ENCODE data around the gene KLHL40.
"Not testable (repeated sequence)": the region's sequence is repeated elsewhere in the genome, so short reads cannot be mapped to it uniquely, and the experiment has no call there.

Gene KLHL40

GRCh38 chr3:42713747-42714146 is 28.4 kb downstream of the KLHL40 start:
- H3K27me3 ChIP-seq (ENCODE audit: insufficient read depth, low read length), result no peaks in the 10 kb centered on the region
- no peaks in the 10 kb centered on the region for H3K36me3 ChIP-seq (ENCODE audit: insufficient read depth, low read depth, low read length)
- no peak overlapping the region for H3K4me3 ChIP-seq (ENCODE audit: low read length)

GRCh38 chr3:42714171-42714852 is 29.0 kb downstream of the KLHL40 start:
- H3K36me3 ChIP-seq (ENCODE audit: insufficient read depth, low read depth, low read length), result no peaks in the 10 kb centered on the region
- H3K4me1 ChIP-seq (ENCODE audit: insufficient read depth, low read length), result no peaks in the 10 kb centered on the region
- no peak overlapping the region for H3K9ac ChIP-seq (ENCODE audit: low read depth, low read length)
- H3K9me3 ChIP-seq (ENCODE audit: insufficient read depth, low read depth, low read length), result no peaks in the 10 kb centered on the region
- no peaks in the 10 kb centered on the region for H3K27me3 ChIP-seq (ENCODE audit: insufficient read depth, low read length)
- H3K27ac ChIP-seq (ENCODE audit: low read length), result no peak overlapping the region
- no peak overlapping the region for H3K4me3 ChIP-seq (ENCODE audit: low read length)

More at GRCh38 chr3:42713747-42714146, 28.4 kb downstream of the KLHL40 start:
- H3K9ac ChIP-seq (ENCODE audit: low read depth, low read length), result no peak overlapping the region
- H3K9me3 ChIP-seq (ENCODE audit: insufficient read depth, low read depth, low read length), result no peaks in the 10 kb centered on the region
- no peaks in the 10 kb centered on the region for H3K4me1 ChIP-seq (ENCODE audit: insufficient read depth, low read length)
- no peak overlapping the region for H3K27ac ChIP-seq (ENCODE audit: low read length)

- Histone ChIP-seq H3K36me3 (ENCODE audit: insufficient read depth, low read depth, low read length) (no peaks in the 10 kb centered on the region), H3K27me3 (ENCODE audit: insufficient read depth, low read length) (no peaks in the 10 kb centered on the region), H3K4me3 (ENCODE audit: low read length) (no peak overlapping the region), H3K27ac (ENCODE audit: low read length) (no peak overlapping the region), H3K9ac (ENCODE audit: low read depth, low read length) (no peak overlapping the region), H3K4me1 (ENCODE audit: insufficient read depth, low read length) (no peaks in the 10 kb centered on the region), H3K9me3 (ENCODE audit: insufficient read depth, low read depth, low read length) (no peaks in the 10 kb centered on the region)
These were observed 32.0 kb downstream of the KLHL40 start for GRCh38 chr3:42717306-42717705.

GRCh38 chr3:42718338-42718737 is 33.0 kb downstream of the KLHL40 start:
- Histone ChIP-seq H3K4me1 (ENCODE audit: insufficient read depth, low read length) (no peaks in the 10 kb centered on the region), H3K9me3 (ENCODE audit: insufficient read depth, low read depth, low read length) (no peaks in the 10 kb centered on the region), H3K27ac (ENCODE audit: low read length) (no peak overlapping the region), H3K9ac (ENCODE audit: low read depth, low read length) (no peak overlapping the region), H3K27me3 (ENCODE audit: insufficient read depth, low read length) (no peaks in the 10 kb centered on the region), H3K4me3 (ENCODE audit: low read length) (no peak overlapping the region), H3K36me3 (ENCODE audit: insufficient read depth, low read depth, low read length) (no peaks in the 10 kb centered on the region)

DNA sequence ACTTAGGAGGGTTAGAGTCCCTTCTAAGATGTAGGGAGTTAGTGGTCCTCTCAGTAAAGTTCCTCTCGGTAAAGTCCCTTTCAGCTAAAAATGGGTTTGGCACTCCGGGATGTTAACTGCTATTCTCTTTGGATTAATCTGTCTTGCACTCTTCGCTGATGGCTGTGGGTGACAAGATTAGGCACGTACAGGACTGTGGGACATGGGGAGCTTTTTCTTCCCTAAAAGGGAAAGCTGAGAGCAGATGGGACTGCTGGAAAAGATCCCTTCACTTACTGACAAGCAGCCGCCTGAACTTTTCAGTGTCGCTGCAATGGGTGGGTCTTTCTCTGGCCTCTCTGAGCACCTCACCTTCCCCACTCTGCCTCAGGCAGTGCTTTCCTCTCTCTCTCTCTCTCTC is 33.7 kb downstream of the KLHL40 start:
- Histone ChIP-seq H3K9me3 (ENCODE audit: insufficient read depth, low read depth, low read length) (no peaks in the 10 kb centered on the region), H3K36me3 (ENCODE audit: insufficient read depth, low read depth, low read length) (no peaks in the 10 kb centered on the region), H3K9ac (ENCODE audit: low read depth, low read length) (no peak overlapping the region), H3K4me3 (ENCODE audit: low read length) (no peak overlapping the region), H3K27ac (ENCODE audit: low read length) (no peak overlapping the region), H3K4me1 (ENCODE audit: insufficient read depth, low read length) (no peaks in the 10 kb centered on the region), H3K27me3 (ENCODE audit: insufficient read depth, low read length) (no peaks in the 10 kb centered on the region)

DNA sequence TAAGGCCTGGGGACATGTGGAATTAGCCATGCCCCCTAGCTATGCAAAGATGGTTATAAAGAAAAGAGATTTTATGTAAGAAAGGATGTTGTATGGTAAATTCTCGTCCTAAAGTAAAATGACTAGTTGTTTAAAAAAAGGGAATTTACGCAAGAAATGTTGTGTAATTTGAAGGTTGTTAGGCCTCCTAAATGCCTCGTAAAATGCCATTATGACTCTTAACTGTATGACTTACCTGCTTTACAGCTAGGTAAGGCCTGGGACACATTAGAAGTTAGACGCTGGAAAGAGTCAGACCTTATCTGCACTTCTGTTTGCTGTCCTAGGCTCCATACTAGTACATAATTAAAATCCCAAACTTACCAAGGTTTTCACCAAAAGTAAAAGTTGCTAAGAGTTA is 34.8 kb downstream of the KLHL40 start:
- Histone ChIP-seq H3K9me3 (ENCODE audit: insufficient read depth, low read depth, low read length) (no peaks in the 10 kb centered on the region), H3K27ac (ENCODE audit: low read length) (no peak overlapping the region), H3K36me3 (ENCODE audit: insufficient read depth, low read depth, low read length) (no peaks in the 10 kb centered on the region)

GRCh38 chr3:42721690-42722089 is 36.4 kb downstream of the KLHL40 start:
- Histone ChIP-seq H3K27ac (ENCODE audit: low read length) (no peak overlapping the region), H3K4me1 (ENCODE audit: insufficient read depth, low read length) (no peaks in the 10 kb centered on the region), H3K36me3 (ENCODE audit: insufficient read depth, low read depth, low read length) (no peaks in the 10 kb centered on the region), H3K9me3 (ENCODE audit: insufficient read depth, low read depth, low read length) (no peaks in the 10 kb centered on the region), H3K4me3 (ENCODE audit: low read length) (no peak overlapping the region), H3K9ac (ENCODE audit: low read depth, low read length) (no peak overlapping the region), H3K27me3 (ENCODE audit: insufficient read depth, low read length) (no peaks in the 10 kb centered on the region)

More for the DNA sequence above, 34.8 kb downstream of the KLHL40 start:
- H3K9ac ChIP-seq (ENCODE audit: low read depth, low read length), result no peak overlapping the region
- no peaks in the 10 kb centered on the region for H3K4me1 ChIP-seq (ENCODE audit: insufficient read depth, low read length)
- H3K27me3 ChIP-seq (ENCODE audit: insufficient read depth, low read length), result no peaks in the 10 kb centered on the region
- H3K4me3 ChIP-seq (ENCODE audit: low read length), result no peak overlapping the region

- not testable (repeated sequence) for H3K9me3 ChIP-seq (ENCODE audit: insufficient read depth, low read depth, low read length); H3K9ac ChIP-seq (ENCODE audit: low read depth, low read length); H3K4me3 ChIP-seq (ENCODE audit: low read length); H3K27ac ChIP-seq (ENCODE audit: low read length); H3K36me3 ChIP-seq (ENCODE audit: insufficient read depth, low read depth, low read length); H3K27me3 ChIP-seq (ENCODE audit: insufficient read depth, low read length); H3K4me1 ChIP-seq (ENCODE audit: insufficient read depth, low read length)
These were observed 37.1 kb downstream of the KLHL40 start for GRCh38 chr3:42722442-42722841.

GRCh38 chr3:42723219-42723618 is 37.9 kb downstream of the KLHL40 start:
- Histone ChIP-seq H3K27ac (ENCODE audit: low read length) (no peak overlapping the region), H3K4me1 (ENCODE audit: insufficient read depth, low read length) (no peaks in the 10 kb centered on the region; the same call in 1 of the 2 replicates), H3K9ac (ENCODE audit: low read depth, low read length) (no peak overlapping the region), H3K4me3 (ENCODE audit: low read length) (no peak overlapping the region), H3K9me3 (ENCODE audit: insufficient read depth, low read depth, low read length) (no peaks in the 10 kb centered on the region), H3K36me3 (ENCODE audit: insufficient read depth, low read depth, low read length) (no peaks in the 10 kb centered on the region), H3K27me3 (ENCODE audit: insufficient read depth, low read length) (no peaks in the 10 kb centered on the region)

- Histone ChIP-seq H3K9me3 (ENCODE audit: insufficient read depth, low read depth, low read length) (no peaks in the 10 kb centered on the region), H3K27me3 (ENCODE audit: insufficient read depth, low read length) (no peaks in the 10 kb centered on the region), H3K27ac (ENCODE audit: low read length) (no peak overlapping the region), H3K4me1 (ENCODE audit: insufficient read depth, low read length) (no peaks in the 10 kb centered on the region; the same call in 1 of the 2 replicates), H3K9ac (ENCODE audit: low read depth, low read length) (no peak overlapping the region), H3K4me3 (ENCODE audit: low read length) (no peak overlapping the region), H3K36me3 (ENCODE audit: insufficient read depth, low read depth, low read length) (no peaks in the 10 kb centered on the region)
These were observed 40.1 kb downstream of the KLHL40 start for GRCh38 chr3:42725454-42725853.

DNA sequence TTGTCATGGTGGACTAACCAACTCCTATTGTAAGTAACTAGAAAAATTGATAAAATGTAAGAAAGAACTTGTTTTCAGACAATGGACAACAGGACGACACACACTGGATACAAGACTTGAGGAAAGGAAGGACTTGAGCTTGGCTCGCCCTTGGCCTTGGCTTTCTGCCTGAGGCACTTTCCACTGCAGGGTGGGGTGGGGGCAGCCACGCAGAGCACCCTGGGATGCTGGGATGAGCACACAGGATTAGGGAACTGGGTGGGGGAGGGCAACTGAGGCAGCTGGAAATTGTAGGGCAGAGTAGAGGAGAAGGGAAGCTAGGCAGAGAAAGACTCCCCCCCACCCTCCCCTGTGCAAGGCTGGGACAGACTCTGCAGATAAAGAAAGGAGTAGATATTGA is 42.7 kb downstream of the KLHL40 start:
- Histone ChIP-seq H3K27ac (ENCODE audit: low read length) (no peak overlapping the region), H3K4me1 (ENCODE audit: insufficient read depth, low read length) (peaks cover 5% of the 10 kb centered on the region; the same call in 1 of the 2 replicates), H3K36me3 (ENCODE audit: insufficient read depth, low read depth, low read length) (no peaks in the 10 kb centered on the region), H3K9me3 (ENCODE audit: insufficient read depth, low read depth, low read length) (no peaks in the 10 kb centered on the region), H3K27me3 (ENCODE audit: insufficient read depth, low read length) (no peaks in the 10 kb centered on the region), H3K9ac (ENCODE audit: low read depth, low read length) (no peak overlapping the region), H3K4me3 (ENCODE audit: low read length) (no peak overlapping the region)

DNA sequence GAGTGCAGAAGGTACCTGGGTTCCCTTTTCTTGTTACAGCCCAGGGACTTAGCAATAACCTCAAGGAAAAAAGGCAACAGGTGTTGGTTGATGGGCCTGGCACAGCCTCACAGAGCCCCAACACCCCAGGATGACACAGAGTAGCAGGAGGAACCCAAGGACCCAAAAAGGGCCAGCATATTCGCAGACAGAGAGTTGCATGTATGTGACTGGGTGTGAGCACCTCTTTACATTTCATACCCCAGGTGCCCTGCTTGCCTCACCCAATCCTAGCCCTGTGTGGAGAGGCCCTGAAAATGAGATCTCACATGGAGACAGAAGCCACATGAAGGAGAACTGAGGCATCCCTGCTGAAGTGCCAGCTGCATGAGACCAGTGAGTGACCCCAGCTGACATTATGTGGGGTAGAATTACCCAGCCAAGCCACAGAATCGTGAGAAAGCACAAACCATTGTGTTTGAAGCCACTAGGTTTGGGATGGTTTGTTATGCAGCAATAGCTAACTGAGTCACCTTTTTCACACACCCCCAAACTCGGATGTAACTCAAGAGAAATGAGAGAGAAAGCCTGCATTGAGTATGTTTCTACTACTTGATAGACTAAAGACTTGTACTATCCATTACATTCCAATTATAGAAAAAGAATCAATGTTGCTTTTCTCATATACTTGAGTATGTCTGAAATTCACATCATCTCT is 43.5 kb downstream of the KLHL40 start:
- H3K4me1 ChIP-seq (ENCODE audit: insufficient read depth, low read length), result peaks cover 9% of the 10 kb centered on the region; the same call in 1 of the 2 replicates
- no peak overlapping the region for H3K4me3 ChIP-seq (ENCODE audit: low read length)
- H3K27me3 ChIP-seq (ENCODE audit: insufficient read depth, low read length), result no peaks in the 10 kb centered on the region
- H3K27ac ChIP-seq (ENCODE audit: low read length), result no peak overlapping the region
- H3K36me3 ChIP-seq (ENCODE audit: insufficient read depth, low read depth, low read length), result no peaks in the 10 kb centered on the region
- no peaks in the 10 kb centered on the region for H3K9me3 ChIP-seq (ENCODE audit: insufficient read depth, low read depth, low read length)
- H3K9ac ChIP-seq (ENCODE audit: low read depth, low read length), result no peak overlapping the region

Data from iPS-20b (cell line).